Tibial nerve (tissue), 4 donors: Measurements from ENCODE around the gene SEMA5B. TPM values are rescaled to one million over a fixed set of nuclear protein-coding genes. Genes with fewer than 3 reads are reported as not detected.

Experiments used
- DNase-seq, 2 donors: peaks; one replicate each; pipeline ENCODE4 v3.0.0-alpha.2; 2019; ENCODE audit warnings: low spot score in 2 of 2
- H3K27ac ChIP-seq, 4 donors: fragments of 200-600 bp; sonication (generic) in 3 of 4; one replicate each; pipeline ENCODE4 v1.5.1; 2017 to 2019; ENCODE audit warnings: mild to moderate bottlenecking in 1 of 4
- H3K27me3 ChIP-seq, 2 donors: fragments of 200-600 bp; sonication (generic) in 1 of 2; one replicate each; pipeline versions ENCODE4 v1.5.1 to v1.6.0; 2017 to 2019
- H3K36me3 ChIP-seq, 3 donors: fragments of 200-600 bp; sonication (generic); one replicate each; pipeline ENCODE4 v1.5.1; 2018 to 2019
- H3K4me1 ChIP-seq, 4 donors: fragments of 200-600 bp; sonication (generic) in 3 of 4; one replicate each; pipeline ENCODE4 v1.5.1; 2017 to 2019
- H3K4me3 ChIP-seq, 4 donors: fragments of 200-600 bp; sonication (generic) in 3 of 4; one replicate each; pipeline ENCODE4 v1.5.1; 2017 to 2019; ENCODE audit warnings: mild to moderate bottlenecking in 1 of 4, moderate library complexity in 1 of 4
- H3K9me3 ChIP-seq, 4 donors: fragments of 200-600 bp; sonication (generic) in 3 of 4; one replicate each; pipeline ENCODE4 v1.5.1; 2017 to 2019
- CTCF ChIP-seq, 5 experiments: fragments of 200-600 bp in 3 of 5; fragments of 450-650 bp in 2 of 5; sonication (generic) in 3 of 5; IDR thresholded peaks; one replicate each; pipeline ENCODE4 v1.5.1; 2016 to 2019; ENCODE audit warnings: antibody characterized with exemption in 5 of 5, mild to moderate bottlenecking in 3 of 5, moderate library complexity in 2 of 5
- EP300 ChIP-seq, 2 donors: sonication (generic); formaldehyde crosslinking; IDR thresholded peaks; one replicate each; pipeline ENCODE4 v1.6.1; 2017; ENCODE audit warnings: antibody characterized with exemption in 2 of 2, mild to moderate bottlenecking in 1 of 2
- POLR2A ChIP-seq, 2 donors: fragments of 450-650 bp; IDR thresholded peaks; one replicate each; pipeline ENCODE4 v1.6.1; 2017; ENCODE audit warnings: antibody characterized with exemption in 2 of 2, mild to moderate bottlenecking in 2 of 2, moderate library complexity in 2 of 2
- WGBS, 2 donors: methylation state at CpG; one replicate each; pipeline ENCODE4 v1.1.5; 2018; 5-methylcytosine and 5-hydroxymethylcytosine counted together
- total RNA-seq, 4 donors: library from RNA; depleted of rRNA; stranded (reverse); fragments of >200 nt; gene quantifications; one replicate each; pipeline ENCODE4 v1.1.0, GENCODE V29; 2016

SEMA5B gene
- total RNA-seq, 4 donors from 2014 or later, result 6.7 to 19.7 (median 13.1) TPM

- no peak for TF ChIP-seq POLR2A (IDR thresholded peaks at IDR 0.05)
- TF ChIP-seq EP300 (IDR thresholded peaks at IDR 0.05), result peak in 1 of 2 donors; percentile 26
- TF ChIP-seq CTCF (IDR thresholded peaks at IDR 0.05), result no peak
- Histone ChIP-seq H3K27ac (no peak overlapping the region), H3K4me1 (peaks cover 0 to 55% (median 9%) of the 10 kb centered on the region in 4 donors), H3K36me3 (no peaks in the 10 kb centered on the region), H3K4me3 (no peak overlapping the region), H3K27me3 (no peaks in the 10 kb centered on the region), H3K9me3 (no peaks in the 10 kb centered on the region)
- no peak for DNase-seq
- 80 to 85% methylated on average over 5 of the region's 5 CpGs for WGBS, 2 donors
Observed at GRCh38 chr3:123072152-123072551, 44.6 kb upstream of the SEMA5B start.

- H3K4me3 ChIP-seq, result no peak overlapping the region
- no peak for DNase-seq
- H3K9me3 ChIP-seq, result no peaks in the 10 kb centered on the region
- H3K36me3 ChIP-seq, result no peaks in the 10 kb centered on the region
- no peak for TF ChIP-seq CTCF (IDR thresholded peaks at IDR 0.05)
- no peak for TF ChIP-seq POLR2A (IDR thresholded peaks at IDR 0.05)
- no peak for TF ChIP-seq EP300 (IDR thresholded peaks at IDR 0.05)
- H3K27me3 ChIP-seq, result no peaks in the 10 kb centered on the region
- H3K4me1 ChIP-seq, result peaks cover 0 to 51% (median 6%) of the 10 kb centered on the region in 4 donors
- peak overlapping the region in 2 of 4 donors; percentile 30 to 39 for H3K27ac ChIP-seq
- WGBS, 2 donors, result 70 to 83% methylated on average over 7 of the region's 7 CpGs
Observed at GRCh38 chr3:123071581-123071980, 44.0 kb upstream of the SEMA5B start.

- no peaks in the 10 kb centered on the region for H3K9me3 ChIP-seq
- no peak for TF ChIP-seq EP300 (IDR thresholded peaks at IDR 0.05)
- no peak for TF ChIP-seq CTCF (IDR thresholded peaks at IDR 0.05)
- TF ChIP-seq POLR2A (IDR thresholded peaks at IDR 0.05), result no peak
Observed at GRCh38 chr3:123071146-123071545, 43.6 kb upstream of the SEMA5B start.

GRCh38 chr3:123070510-123070909 lies 42.9 kb upstream of the SEMA5B start:
- Histone ChIP-seq H3K27ac (no peak overlapping the region), H3K4me1 (peaks cover 0 to 47% (median 6%) of the 10 kb centered on the region in 4 donors), H3K36me3 (no peaks in the 10 kb centered on the region), H3K27me3 (no peaks in the 10 kb centered on the region), H3K9me3 (no peaks in the 10 kb centered on the region), H3K4me3 (no peak overlapping the region)
- no peak for DNase-seq
- 58 to 66% methylated on average over 8 of the region's 8 CpGs for WGBS, 2 donors
- no peak for TF ChIP-seq CTCF (IDR thresholded peaks at IDR 0.05)

More at GRCh38 chr3:123071146-123071545, 43.6 kb upstream of the SEMA5B start:
- Histone ChIP-seq H3K4me1 (peaks cover 0 to 51% (median 6%) of the 10 kb centered on the region in 4 donors), H3K36me3 (no peaks in the 10 kb centered on the region), H3K4me3 (no peak overlapping the region), H3K27ac (peak overlapping the region in 2 of 4 donors; percentile 30 to 39), H3K27me3 (no peaks in the 10 kb centered on the region)
- WGBS, 2 donors, result 34 to 49% methylated on average over 5 of the region's 5 CpGs
- DNase-seq, result no peak

GRCh38 chr3:123068601-123069381 lies 41.2 kb upstream of the SEMA5B start:
- peaks cover 0 to 47% (median 6%) of the 10 kb centered on the region in 4 donors for H3K4me1 ChIP-seq
- no peak for DNase-seq
- H3K9me3 ChIP-seq, result no peaks in the 10 kb centered on the region
- H3K27ac ChIP-seq, result peak overlapping the region in 2 of 4 donors; percentile 36 to 86
- H3K4me3 ChIP-seq, result peak overlapping the region in 2 of 4 donors; percentile 60 to 82
- WGBS, 2 donors, result 73 to 79% methylated on average over 12 of the region's 12 CpGs
- no peaks in the 10 kb centered on the region for H3K36me3 ChIP-seq
- no peaks in the 10 kb centered on the region for H3K27me3 ChIP-seq
- TF ChIP-seq EP300 (IDR thresholded peaks at IDR 0.05) (no peak), POLR2A (IDR thresholded peaks at IDR 0.05) (no peak), CTCF (IDR thresholded peaks at IDR 0.05) (no peak)
